ENCODE results near the gene GCNA.

GCNA gene

DNA sequence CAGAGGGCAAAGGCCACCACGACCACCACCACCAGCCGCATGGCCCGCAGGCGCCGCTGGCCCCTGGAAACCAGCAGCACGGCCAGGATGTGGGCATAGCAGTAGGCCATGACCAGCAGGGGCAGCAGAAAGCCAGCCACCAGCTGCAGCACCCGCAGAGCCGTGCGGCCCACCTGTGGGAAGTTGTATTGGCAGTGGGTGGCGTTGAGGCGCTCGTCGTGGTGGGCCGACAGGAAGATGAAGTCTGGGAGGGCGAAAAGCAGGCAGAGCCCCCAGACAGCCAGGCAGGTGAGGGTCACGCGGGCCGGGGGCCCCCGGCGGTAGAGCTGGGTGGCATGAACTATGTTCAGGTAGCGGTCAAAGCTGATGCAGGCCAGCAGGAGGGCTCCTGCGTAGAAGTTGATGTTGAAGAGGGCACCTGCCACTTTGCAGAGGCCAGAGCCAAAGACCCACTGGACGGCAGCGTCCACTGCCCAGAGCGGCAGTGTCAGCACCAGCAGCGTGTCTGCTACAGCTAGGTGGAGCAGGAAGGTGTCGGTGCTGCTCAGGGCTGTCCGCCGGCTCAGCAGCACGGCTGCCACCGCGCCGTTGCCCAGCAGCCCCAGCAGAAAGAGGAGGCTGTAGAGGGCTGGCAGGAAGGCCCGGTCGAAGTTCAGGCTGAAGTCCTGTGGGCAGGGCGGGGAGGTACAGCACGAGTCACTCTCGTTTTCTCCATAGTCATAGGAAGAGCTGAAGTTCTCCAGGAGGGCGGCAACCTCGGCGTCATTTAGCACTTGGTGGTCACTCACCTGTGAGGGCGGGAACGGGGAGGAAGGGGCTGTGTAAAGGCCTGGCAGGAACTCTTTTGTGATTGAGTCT lies 38.7 kb downstream of the GCNA start:
- no peak for DNase-seq (ENCODE audit: low read depth)

DNA sequence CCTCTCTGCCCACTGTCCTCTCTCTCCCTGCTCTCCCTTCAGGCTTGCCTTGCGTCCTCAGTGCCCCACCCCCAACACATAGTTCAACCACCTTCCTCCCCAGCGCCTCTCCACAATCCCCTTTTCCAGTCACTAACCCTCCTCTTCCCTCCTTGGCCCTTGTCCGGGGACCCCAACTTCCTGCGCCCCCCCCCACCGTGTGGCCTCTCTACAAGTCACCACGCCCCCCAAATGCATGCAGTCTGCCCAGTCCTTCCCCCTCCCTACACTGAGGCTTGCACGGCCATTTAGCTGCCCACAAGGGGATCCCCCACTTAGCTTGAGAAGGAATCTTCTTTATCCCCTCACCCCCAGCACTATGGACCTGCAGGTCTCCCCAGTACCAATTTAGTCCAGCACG lies 39.5 kb downstream of the GCNA start:
- DNase-seq (ENCODE audit: low read depth): no peak

DNA sequence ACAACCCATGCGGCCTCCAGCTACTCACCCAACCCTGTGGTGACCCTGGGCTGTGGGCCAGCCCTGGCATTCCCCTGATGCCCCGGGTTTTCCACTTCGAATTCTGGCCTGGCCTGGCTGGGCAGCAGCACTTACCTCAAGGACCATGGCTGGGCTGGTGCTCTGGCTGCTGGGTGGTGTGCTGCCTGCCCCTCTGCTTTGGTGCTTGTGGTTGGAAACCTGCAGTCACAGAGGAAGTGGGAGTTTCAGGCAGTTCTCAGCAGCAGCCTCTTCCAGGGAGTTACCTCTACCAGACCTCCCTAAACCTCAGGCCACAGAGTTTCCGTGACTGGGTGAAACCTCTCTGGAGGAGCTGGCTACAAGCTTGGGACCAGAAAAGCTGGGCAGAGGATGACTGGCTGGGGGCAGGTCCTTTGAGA lies 40.1 kb downstream of the GCNA start, which contains the start of gene CXCR3:
Gene CXCR3 (minus strand): TSS at position 209 of the 419 bp plus-strand sequence. CDS start 62 bp downstream, at position 147.
- no peak for DNase-seq (ENCODE audit: low read depth)

DNA sequence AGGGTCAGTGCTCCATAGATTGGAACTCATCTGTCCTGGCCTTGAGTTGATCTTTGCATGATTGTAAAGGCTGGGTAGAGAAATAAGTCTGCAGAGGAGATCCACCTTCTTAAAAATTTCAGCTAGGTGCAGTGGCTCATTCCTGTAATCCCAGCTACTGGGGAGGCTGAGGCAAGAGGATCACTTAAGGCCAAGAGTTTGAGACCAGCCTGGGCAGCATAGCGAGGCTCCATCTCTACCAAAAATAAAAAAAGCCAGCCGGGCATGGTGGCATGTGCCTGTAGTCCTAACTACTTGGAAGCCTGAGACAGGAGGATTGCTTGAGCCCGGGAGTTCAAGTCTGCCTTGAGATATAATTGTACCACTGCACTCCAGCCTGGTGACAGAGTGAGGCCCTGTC lies 40.5 kb downstream of the GCNA start:
- DNase-seq (ENCODE audit: low read depth): no peak

DNA sequence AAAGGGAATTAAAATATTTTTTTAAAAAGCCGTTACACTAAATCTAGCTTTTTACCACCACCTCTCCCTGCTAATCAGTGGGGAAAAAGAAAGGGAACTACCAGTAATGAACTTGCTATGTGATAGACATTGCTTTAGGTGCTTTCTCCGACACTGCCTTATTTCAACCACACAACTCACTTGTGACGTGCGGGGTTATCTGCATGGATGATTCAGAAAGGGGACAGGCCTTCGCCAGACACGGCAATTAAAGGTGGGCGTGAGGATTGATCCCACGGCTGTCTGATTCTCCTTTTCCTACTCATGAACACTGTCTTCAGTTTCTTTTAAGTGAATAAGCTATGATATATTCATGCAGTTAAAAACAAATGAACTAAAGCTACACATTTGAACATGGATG lies 41.0 kb downstream of the GCNA start:
- no peak for DNase-seq (ENCODE audit: low read depth)

DNA sequence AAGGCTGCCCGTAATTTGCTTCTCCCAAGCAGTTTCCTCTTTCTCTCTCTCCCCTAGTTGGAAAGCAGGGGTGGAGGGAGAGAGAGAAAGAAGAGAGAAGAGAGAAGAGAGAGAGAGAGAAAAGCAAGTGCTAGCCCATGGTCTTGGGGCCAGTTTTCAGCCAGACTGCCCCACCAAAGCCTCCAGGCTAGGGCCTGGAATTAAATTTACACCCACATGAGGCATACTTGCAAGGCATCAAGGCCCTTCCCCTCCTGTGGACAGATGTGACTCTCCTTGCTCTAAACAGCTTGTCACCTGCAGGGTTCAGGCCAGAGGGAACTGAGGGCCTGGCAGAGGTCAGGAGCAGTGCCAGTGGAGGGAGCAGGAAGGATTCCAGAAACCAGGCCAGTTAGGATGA lies 41.7 kb downstream of the GCNA start:
- no peak for DNase-seq (ENCODE audit: low read depth)

DNA sequence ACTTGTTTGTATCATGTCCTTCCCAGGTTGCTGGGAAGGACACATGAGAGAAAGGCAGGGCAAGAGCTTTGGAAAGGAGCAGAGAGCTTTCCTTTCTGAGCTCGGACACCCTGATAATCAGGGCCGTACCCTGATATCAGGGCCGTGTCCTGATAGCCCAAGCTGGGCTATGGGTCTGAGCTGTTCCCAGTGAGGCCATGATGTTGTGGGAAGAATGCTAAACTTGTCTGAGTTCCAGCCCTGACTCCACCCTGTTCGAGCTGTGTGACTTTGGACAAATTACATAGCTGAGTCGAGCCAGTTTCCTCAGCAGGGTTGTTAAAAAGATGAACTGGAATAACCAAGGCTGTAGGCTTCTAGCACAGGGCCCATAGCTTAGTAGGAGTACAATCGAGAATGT lies 43.4 kb downstream of the GCNA start:
- DNase-seq (ENCODE audit: low read depth): no peak

DNA sequence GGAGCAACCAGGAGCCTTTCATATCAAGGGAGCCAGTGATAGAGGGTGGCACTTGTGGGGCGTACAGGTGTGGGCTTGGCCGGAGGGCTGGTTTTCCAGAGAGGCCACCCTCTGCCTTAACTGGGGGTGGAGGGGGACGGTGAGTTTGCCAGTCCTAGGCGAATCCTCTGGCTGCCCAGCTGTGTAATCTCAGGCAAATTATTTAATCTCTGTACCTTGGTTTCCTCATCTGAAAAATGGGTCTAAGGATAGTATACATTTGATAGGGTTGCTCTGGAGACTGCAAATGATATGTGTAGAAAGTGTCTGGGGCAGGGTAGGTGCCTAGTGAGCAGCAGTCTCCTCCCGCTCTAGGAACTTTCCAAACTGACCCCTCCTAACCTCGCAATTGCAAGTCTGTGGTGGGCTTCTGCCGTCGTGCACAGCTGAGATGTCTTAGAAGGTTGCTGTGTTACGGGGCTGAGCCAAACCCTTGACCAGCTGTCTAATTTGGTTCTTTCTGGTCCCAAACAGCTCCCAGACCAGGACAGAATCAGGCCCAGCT lies 43.9 kb downstream of the GCNA start:
- no peak for DNase-seq (ENCODE audit: low read depth)

DNA sequence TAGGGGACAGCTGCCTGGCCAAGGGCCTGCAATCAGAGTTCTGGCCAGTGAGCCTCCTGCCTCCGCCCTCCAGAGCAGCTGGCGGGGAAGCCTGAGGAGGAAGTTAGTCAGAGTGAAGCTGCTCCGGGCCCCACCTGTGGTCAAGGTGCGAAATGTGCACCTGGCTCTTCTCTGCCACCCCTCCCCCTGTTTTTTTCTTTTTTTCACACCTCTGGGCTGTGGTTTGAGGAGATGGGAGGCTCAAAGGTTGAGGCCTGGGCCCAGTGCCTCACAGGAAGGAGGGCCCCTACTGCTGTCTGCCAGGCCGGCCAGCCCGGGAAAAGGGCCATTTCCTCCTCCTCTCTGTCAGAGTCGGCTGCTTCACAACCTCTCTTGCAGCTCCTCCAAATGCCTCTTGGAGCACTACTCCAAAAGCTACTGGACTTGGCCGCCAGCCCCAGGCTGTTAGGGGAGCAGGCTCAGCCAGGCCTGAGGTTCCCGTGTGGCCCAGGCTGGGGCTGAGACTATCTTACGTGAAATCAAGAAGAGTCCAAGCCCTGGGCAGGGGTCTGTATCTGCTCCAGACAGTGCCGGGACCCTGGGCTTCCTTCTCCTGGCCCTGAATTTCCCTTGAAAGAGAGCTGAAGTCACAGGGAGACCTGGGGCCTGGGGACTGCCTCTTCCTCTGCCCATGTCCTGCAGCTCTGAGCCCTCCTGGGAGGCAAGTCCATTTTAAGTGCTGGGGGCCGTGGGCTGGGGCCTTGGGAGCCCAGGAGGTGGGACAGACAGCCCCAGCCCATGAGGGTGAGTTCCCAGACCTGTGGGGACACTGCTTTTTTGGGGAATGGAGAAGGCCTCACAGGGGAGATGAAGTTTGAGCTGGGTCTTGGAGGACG lies 44.6 kb downstream of the GCNA start:
- DNase-seq (ENCODE audit: low read depth): no peak

DNA sequence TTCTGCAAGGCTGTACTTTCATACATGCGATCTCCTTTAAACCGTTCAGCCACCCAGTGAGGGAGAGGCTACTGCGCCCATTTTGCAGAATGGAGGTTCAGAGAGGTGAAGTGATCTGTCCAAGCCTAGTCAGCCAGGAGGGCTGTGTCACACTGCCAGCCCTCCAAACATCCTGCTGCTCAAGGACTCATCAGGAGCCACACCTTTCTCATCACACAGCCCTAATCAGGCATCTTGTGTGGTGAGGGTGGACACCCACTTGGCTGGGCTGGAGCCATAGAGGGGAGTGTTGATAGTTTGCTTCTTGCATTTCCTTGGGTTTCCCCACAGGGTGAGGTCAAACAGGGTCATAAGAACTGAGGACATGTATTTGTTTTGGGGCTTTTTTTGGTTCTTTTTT lies 45.5 kb downstream of the GCNA start:
- DNase-seq (ENCODE audit: low read depth): no peak

DNA sequence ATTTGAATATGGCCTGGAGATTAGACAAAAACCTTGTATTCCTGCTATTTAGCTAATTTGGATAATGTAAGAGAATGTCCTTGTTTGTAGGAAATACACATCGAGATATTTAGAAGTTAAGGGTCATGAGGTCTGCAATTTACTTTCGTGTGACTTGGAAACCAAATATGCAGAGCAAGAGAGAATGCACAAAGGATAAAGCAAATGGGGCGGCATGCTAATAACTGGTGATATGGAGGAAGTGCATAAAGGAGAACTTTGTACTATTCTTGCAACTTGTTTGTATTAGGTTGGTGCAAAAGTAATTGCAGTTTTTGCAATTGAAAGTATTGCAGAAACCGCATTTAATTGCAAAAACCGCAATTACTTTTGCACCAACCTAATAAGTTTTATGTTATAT lies 47.2 kb downstream of the GCNA start:
- no peak for DNase-seq (ENCODE audit: low read depth)

DNA sequence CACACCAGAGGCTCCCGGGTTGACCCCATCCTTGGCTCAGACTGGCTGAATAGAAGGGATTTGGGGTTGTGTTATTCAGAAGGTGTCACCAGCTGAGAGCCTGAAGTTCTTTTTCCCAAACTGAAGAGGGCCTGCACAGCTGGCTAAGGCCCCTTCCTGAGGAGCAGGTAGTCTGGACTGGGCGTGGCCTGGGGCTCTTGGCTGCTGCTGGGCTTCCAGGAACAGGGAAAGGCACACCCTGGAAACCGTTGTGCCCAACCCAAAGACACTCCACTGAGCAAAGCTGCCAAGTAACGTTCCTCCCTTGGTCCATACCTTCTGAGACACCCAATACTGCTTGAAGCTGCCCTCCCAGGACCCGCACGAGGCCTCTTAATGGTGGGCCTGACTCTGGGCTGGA lies 48.3 kb downstream of the GCNA start:
- DNase-seq (ENCODE audit: low read depth): no peak

DNA sequence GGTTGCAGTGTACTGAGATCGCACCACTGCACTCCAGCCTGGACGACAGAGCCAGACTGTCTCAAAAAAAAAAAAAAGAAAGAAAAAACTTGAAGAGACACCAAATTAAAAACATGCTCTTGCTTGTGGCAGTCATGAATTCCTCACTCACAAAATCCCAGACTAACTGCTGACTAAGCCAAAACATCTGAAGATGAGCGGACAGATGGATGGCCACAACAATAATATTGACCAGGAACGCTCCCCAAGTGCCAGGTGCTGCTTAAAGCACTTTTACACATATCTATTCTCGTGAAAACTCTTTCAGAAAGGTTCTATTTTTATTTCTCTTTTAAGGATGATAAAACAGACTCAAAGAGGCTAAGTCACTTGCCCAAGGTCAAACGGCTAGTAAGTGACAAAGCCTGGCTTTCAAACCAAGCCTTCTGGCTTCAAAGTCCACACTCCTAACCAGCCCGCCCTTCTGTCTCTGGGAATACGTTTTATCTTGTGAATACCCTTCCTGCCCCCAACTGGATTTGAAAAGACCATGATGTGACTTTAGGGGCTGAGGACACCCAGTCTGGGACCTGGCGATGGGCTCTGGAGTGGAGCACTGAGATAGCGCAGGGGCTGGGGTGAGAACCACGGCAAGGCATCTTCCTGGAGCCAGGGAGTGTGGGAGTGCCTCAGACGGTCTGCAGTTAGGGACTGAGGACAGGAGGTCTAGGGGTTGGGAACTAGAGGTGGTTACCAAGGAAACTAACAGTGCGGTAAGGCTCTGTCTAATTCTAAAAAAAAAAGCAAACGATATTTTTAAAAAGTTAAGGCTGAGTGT lies 49.6 kb downstream of the GCNA start:
- DNase-seq (ENCODE audit: low read depth): no peak

DNA sequence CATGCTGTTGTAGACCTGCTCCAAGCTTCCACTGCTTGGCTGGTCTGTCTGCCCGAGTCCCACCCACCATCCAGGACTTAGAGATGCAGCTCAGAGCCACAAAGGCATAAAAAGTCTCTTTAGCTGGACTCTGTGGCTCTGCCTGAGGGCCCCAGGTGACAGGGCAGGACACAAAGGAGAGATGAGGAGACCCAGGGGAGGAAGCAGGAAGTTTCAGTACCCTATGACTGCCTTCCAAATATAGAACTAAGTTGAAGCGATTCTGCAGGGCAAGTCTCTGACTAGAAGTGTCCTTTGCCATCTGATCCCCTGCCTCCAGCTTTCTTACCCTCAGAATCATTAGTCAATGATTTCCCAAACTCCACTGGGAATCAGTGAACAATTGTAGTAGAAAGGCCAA lies 51.2 kb downstream of the GCNA start:
- no peak for DNase-seq (ENCODE audit: low read depth)

DNA sequence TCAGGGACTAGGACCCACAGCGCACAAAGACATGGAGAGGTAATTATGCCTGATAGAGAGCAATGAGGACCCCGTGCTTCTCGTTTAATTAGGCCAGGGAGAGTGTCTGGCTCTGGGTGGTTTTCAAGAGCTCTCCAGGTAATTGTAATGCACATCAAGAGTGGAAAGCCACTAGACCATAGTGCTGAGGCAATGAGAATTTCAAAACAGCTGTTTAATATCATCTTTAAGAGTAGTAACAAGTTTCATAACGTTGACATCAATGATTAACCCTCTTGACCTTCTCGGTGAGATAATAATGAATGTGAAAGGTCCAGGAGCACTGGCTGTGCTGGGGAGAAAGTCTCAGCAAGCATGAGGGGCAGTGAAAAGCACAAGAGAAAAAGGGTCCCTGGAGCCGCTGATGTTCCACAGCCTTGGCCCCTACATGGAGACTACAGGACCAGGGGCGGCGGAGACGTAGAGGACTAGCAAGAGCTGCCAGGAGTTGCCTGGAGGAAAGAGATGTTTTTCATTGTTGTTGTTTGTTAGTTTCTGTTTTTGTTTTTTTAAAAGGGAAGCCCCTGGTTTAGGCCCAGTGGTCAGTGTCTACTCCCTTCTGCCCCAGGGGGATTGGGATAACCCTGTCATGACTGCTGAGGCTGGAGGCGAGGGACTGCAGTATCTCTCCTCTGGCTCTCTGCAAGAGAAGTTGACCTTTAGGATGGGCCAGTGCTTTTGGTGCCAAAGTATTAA lies 54.9 kb downstream of the GCNA start:
- no peak for DNase-seq (ENCODE audit: low read depth)

DNA sequence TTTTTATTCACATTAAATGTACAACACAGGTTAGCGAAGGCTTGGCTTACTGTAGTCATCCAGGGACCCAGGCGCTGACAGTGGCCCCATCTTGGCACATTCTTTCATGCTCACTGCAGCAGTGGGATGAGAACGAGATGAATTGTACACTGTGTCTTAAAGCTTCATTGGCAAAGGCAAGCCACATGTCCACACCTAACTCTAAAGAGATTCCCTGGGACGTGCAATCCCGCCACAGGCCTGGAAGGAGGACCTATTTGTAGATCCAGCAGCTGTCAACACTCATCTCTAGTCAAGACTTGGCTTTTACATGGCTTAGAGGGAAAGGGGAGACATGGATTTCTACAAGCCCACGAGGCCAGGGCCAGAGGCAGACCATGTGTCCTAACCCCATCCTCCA lies 56.1 kb downstream of the GCNA start:
- no peak for DNase-seq (ENCODE audit: low read depth)

DNA sequence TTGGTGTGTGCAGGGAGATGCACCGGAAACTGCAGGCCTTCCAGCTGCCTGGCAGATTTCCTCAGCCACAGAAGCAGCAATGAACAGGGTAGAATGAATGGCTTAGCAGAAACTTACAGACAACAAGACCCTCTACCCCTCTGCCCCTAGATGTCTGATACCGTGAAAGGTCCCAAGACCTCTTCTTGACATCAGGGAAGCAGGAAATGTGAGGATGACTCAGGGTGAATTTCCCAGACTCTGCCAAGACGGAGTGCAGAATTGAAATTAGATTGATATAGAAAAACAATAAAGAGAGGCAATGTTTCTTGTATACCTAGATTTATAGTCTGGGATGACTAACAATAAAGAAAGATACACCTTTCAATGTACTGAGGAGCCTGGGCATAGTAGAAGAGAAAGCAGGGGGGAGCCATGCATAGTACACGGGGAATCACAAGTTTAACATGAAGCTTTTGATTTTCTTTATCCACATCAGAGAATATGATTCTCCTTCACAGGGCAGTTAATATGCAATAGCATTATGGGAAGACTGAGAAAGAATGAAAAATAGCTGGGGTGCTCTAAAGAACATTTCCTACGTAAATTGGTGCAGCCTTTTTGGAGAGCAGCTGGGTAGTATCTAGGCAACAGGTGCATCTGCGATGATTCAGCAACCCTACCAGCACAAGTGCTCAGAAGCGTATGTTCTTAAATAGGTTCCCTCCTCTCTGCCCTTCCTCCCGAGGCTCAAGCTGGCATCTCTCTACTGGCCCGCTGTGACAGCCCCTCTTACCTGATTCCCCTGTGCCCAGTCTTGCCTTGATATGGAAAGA lies 58.4 kb downstream of the GCNA start:
- no peak for DNase-seq (ENCODE audit: low read depth)

DNA sequence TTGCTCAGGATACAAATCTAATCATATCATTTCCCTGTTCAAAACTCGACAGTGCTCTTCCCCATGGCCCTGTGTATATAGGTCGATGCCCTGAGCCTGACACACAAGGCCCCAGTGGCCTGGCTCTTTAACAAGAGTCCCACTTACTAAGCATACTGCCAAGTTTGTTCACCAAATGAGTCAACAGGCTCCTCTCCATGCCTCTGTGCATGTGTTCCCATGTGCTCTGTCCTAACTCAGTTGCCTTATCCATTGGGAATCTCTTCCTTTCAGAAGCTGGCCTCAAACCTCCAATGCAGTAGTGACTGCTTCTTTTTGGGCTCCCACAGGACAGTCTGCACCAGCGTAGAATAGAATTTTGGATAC lies 59.0 kb downstream of the GCNA start:
- DNase-seq (ENCODE audit: low read depth): no peak

DNA sequence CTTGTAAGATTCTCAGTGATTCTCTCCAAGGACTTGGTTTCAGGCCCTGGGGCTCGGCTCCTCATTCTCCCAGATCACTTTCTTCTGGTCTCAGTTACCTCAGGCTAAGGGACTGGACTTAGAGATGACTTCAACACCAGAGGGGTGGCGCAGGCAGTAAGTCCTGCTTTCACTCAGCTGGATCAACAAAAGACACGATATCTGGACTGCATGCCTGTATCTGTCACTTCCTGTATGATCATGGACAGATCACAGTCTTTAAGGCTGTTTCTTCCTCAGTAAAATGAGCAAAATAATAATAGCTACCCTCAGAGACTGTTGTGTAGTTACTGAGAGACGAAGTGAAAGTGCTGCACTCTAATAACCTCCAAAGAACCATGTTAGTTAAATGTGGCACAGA lies 59.6 kb downstream of the GCNA start:
- DNase-seq (ENCODE audit: low read depth): no peak

DNA sequence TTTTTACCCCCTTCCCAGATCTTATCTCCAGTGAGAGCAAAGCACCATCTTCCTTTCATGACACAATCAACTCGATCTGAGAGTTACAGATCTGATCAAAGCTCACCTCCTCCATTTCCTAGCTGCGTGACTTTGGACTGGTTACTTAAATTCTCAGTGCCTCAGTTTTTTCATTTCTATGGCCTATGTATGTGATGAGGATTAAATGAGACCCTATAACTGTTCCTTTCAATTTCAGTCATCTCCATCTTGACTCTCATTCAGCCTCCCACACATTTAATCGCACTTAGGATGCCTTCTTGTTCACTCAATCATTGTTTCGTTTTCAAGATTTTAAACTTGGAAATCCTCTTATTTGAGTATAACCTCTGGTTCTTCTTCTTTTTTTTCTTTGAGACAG lies 60.2 kb downstream of the GCNA start:
- DNase-seq (ENCODE audit: low read depth): no peak

DNA sequence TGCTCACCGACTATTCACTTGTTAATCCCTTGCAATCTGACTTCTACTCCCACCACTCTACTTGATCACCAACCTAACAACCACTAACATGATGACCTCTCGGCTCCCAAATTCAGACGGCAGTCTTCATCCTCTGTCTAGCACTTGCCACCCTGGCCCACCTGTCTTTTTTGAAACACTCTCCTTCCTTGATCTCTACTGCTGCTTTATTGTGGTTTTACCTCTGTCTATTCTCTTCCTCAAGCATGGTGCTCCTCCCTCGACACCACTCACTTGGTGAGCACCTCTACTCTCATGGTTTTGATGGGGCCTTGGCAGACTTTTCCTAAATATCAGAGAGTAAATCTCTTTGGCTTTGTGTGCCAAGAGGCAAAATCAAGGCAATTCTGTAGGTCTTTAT lies 61.8 kb downstream of the GCNA start:
- no peak for DNase-seq (ENCODE audit: low read depth)
